IPS-NIHi7 (cell line): ENCODE measurements around the gene METTL23.
A peak's percentile ranks its signal among the peaks of the same experiment; 100 is the strongest.
"Not testable (repeated sequence)": the region's sequence is repeated elsewhere in the genome, so short reads cannot be mapped to it uniquely, and the experiment has no call there.

Experiments used
- DNase-seq: peaks from one replicate; pipeline ENCODE4 v3.0.0; 2012; ENCODE audit warnings: mixed read lengths; ENCODE audit errors: extremely low spot score

The METTL23 gene

DNA sequence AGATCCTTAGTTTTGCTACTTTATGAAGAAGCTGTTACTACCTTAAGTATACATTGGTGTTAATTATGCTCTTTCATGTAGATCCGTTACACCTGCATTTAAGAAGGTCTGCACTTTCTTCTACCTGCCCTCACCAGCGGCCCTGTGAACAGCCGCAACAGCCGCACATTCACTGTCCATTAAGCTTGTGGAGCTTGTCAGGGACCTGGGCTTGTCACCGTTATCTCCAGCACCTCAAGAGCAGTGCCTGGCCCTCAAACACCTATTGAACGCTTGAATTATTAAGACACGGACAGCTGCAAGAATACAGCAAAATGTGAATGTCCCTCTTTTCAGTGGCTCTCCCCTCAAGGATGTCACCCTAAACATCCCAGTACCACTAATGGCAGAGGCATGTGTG, 12.9 kb upstream of the METTL23 start:
- DNase-seq, result no peak

DNA sequence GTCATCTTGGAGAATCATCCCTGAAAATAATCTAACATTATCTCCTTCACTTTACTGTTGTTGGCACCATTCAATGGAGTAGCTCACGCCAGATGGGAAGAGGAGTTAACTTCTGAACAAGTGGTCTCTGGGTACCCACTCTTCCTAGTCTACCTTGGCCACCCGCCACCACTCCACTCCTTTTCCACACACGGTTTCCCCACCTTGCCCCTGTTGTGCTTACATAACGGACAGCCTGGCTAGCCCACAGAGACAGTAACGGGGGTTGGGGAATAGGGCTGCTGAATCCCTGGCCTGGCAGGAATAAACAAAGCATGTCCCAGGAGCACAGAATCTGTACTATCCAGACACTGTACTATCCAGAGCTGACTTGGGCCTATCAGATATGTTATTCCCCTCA, 12.3 kb upstream of the METTL23 start:
- no peak for DNase-seq

DNA sequence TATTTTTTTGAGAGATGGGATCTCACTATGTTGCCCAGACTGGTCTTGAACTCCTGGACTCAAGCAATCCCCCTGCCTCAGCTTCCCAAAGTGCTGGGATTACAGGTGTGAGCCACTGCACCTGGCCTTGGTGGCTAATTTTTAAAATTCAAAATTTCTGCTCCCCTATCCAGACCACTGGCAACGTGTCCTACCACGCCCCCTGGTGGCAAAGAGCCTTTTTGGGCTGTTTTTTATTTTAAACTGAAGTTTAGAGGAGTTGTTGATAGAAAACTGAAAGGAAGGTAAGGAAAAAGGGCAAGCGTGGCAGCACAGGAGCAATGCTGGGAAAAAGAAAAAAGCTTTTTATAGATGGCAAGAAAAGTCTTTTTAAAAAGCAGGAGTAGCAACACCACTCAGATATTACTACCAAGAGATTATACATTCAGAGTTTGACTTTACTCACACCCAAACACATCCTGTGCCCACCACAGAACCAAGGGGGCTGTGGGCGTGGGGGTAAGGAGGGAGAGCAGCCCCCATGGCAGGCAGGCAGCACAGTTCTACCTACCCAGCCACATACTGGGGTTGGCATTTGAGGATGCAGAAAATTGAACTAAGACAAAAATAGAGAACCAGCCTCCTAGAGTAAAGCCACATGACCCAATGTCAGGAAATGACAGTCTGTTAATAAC, 11.7 kb upstream of the METTL23 start:
- DNase-seq, result peak; percentile 46

DNA sequence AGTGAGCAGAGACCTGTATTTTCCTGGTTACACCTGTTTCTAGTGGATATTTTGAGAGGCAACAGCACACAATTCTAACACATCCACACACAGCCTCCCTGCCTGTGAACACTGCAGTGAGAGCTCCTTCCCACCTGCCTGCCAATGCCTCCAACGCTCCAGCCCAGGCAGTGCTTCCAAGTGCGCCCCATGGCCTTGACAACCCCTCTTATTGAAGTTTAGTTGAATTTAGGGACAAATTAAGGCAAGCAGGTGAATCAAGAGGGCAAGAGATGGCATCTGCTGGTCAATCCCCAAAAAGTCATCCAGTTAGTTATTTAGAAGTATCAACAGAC, 11.2 kb upstream of the METTL23 start:
- no peak for DNase-seq

DNA sequence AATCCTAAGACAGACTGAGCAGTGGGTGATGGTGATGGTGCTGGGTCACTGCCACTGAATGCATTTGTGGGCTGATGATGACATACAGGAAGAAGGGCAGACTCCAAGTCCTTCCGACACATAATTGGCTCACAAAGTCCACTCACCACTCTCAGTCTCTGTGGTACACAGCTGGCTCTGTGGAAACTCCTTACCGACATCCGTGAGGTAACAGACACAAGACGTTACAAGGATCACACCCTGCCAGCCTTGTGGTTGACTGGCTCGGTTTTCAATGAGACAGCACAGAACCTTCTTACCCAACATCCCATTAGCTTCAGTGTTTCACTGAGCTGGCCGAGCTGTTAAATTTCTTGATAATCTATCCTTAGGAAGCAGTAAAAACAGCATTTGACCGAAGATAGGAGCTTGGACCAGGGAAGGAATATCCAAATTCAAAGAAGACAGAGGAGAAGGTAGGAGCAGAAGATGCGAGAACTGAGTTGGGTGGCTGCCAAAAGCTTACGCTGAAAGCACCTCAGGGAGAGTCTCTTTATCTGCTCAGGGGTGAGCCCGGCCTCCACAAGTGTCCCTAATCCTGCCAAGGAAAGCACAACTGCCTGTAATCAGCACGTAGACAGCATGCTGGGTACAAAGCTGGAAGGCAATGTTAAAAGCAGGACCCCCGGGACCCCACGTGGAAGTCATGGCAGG, 10.3 kb upstream of the METTL23 start:
- DNase-seq, result no peak

DNA sequence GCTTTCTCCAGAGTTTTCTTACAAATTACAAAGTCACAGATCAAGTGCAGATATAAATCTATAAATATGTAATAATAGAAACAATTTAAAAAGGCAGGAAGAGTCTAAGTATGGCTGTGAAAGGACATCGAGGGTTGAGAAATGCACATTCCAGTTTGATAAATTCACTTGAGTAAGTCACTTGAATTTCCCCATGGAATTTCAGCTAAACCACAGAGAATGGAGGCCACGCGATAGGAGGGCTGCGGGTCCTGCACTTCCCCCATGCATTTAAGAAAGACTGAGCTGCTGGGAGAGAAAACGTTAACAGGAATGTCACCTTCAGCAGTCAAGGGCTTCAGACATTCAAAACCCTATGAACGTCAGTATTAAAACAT, 9.8 kb upstream of the METTL23 start:
- no peak for DNase-seq

DNA sequence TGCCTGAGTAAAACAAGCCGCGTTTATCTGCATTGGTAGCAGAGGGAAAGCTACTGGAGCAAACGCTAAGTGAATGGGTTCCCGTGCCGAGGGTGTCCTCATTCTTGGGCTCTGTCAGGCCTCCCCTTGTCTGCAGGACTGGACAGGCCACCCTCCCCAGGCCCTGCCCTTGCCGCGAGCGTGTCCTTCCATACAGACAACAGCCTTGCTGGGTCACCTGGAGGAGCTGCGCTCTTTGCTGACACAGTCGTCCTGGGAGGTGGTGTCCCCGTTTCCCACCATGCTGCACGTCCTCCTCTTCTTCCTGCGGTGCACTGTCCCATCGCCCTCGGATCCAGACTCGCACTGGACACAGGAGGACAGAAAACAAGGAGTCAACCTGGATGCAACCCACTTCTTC, 8.1 kb upstream of the METTL23 start:
- DNase-seq, result no peak

DNA sequence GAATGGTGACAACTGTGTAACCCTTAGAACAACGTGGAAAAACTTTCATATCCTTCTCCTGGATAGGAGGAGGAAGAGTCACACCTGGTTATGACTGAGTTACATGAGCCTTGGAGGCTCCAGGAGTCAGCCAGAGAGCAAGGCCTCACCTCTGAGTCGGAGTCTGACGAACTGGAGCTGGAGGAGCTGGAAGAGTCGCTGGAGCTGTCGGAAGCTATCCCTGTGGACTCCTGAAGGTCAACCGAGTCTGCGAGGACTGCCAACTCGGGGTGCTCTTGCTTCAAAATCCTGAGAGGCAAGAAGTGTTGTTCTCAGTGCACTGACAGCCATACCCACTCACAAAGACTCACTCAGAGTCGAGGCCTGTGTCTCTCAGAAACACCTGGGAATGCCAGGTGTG, 6.4 kb upstream of the METTL23 start:
- DNase-seq, result no peak

DNA sequence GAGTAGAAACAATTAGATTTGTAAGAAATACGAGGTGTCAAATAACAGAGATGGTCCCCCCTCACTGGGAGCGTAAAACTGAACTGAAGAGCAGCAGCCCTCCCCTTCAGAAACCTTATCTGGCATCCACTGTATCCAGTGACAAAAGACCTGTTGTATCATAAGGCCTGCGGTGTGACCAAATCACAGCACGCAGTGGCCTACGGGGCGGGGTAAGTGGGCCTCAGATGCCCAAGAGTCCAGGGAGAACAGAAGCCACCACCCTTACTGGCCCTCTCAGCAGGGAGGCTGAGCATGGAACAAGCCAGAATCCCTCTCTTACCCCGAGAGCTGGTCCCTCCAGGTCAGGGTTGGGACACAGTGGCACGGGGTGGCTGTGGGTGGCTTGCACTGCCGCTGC, 5.7 kb upstream of the METTL23 start:
- DNase-seq, result no peak

DNA sequence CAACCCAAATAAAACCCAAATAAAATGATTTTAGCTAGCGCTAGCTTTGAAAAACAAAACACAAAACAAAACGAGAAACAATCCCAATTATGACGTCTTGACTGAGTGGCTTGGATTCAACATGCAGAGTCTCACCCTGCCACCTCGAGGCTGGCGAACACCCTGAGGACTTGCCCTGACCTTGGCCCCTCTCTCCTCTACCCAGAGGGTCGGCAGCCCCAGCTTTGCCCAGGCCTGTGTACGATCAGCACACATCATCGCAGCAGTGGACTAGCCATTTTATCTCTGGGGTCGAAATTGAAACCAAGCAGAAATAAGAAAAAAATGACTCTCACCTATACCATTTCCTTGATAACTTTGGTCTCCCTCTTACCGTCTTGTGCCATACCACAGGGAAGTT, 5.2 kb upstream of the METTL23 start:
- no peak for DNase-seq

DNA sequence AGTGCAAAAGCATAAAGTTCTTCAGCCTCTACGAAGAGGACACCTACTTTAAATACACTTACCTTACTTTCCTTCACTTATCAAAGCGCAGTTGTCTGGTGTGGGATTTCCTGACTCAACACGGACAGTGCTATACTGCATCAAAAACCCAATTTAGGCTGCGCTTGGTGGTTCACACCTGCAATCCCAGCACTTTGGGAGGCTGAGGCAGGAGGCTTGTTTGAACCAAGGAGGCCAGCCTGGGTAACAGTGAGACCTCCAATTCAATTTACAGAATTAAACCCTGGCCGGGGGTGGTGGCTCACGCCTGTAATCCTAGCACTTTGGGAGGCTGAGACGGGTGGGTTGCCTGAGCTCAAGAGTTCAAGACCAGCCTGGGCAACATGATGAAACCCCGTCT, 4.4 kb upstream of the METTL23 start:
- DNase-seq, result no peak

DNA sequence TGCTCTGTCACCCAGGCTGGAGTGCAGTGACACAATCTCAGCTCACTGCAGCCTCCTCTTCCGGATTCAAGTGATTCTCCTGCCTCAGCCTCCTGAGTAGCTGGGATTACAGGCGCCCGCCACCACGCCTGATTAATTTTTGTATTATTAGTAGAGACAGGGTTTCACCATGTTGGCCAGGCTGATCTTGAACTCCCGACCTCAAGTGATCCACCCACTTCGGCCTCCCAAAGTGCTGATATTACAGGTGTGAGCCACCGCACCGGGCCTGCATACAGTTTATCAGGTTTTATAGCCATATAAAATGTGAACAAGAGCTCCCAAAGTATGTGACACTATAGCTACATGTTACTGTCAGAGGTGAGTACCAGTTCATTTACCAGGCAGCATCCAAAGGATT, 3.7 kb upstream of the METTL23 start:
- DNase-seq, result not testable (repeated sequence)

DNA sequence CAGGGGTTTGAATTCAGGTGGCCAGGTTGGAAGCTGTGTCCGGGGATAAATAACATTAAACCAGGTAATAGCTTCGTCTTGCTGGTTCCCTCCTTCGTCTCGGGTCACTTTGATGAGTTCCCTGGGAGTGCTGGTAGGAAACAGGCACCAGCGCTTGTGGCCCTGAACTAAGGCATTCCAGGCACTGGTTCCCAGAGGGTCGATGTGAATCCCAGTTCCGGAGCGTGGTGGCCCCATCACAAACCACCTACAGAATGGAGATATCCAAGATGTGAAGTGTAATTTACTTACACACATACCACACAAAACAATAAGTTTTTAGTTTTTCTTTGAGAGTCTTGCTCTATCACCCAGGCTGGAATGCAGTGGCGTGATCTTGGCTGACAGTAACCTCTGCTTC, 2.8 kb upstream of the METTL23 start:
- no peak for DNase-seq

DNA sequence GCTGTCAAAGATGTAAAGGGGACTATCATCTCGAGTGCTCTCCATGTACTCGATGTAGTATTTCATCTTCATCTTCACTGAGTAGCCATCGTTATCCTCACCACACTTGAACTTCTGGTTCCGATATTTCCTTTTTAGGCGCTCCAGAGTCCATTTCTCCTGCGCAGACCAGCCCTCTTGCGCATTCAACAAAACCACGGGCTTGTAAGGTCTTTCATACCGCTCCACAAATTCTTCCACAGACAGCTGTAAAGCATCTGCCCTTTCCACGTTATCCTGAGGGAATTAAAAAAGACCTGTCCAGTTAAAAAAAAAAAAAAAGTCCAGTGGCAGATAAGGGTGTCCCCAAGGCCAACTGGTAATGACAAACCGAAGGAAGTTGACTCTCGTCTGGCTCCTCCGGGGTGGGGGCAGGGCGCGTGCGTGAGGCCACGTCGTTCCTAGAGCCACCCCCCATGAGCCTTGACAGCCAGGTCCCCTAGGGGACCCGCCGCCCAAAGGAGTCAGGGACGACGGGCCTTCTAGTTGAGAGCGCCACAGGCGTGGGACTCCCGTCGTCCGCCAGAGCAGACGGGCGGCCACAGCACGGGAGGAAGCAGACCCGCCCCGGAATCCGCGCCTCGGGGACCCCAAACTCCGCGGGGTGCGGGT, 934 bp upstream of the METTL23 start:
- DNase-seq, result peak; percentile 21

DNA sequence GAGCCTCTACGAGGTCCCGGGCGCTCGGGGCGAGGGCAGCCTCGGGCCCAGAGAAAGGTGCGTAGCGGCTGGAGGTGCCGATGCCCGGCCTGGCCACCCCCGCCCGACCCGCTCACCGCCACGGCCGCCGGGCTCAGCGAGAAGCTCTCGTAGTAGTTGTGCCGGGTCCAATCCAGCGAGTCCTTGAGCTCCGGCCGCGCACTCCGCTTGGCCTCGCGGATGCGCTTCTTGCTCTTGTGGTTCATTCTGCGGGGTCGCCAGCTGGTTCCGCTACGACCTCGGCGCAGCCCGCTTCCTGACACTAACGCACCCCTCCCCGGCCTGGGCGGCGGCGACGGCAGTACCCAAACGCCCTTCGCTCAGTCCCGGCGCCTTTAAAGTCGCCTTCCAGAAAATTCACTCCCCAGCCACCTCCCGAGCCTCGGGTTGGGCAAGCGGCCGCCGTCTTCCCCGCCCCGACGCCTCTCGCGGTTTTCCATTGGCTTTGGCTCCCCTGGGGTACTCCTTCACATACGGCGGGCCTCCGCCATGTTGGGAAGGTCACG, 336 bp upstream of the METTL23 start, which contains the start of gene JMJD6:
TSS of gene JMJD6 (minus strand) at position 376 of the 545 bp plus-strand sequence. CDS start at position 245, 131 bp downstream.
- DNase-seq, result peak; percentile 93

DNA sequence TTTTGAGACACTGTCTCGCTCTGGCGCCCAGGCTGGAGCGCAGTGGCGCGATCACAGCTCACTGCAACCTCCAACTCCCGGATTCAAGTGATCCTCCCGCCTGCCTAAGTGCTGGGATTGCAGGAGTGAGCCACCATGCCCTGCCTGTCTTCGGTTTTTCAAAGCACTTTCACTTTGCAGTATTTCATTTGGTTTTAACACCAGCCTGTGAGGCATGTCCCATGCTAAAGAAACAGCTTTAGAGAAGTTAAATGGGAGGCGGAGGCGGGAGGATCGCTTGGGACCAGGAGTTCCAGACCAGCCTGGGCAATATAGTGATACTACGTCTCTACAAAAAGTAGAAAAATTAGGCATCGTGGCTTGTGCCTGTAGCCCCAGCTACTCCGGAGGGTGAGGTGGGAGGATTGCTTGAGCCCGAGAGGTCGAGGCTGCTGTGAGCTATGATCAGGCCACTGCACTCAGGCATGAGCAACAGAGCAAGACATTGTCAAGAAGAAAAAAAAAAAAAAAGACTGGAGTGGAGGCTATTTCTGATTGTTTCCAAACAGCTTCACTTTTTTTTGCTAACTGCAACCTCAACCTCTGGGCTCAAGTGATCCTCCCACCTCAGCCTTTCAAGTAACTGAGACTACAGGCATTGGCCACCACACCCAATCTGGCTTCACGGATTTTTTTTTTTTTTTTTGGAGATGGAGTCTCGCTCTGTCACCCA, 1.3 kb downstream of the METTL23 start:
- DNase-seq, result no peak

DNA sequence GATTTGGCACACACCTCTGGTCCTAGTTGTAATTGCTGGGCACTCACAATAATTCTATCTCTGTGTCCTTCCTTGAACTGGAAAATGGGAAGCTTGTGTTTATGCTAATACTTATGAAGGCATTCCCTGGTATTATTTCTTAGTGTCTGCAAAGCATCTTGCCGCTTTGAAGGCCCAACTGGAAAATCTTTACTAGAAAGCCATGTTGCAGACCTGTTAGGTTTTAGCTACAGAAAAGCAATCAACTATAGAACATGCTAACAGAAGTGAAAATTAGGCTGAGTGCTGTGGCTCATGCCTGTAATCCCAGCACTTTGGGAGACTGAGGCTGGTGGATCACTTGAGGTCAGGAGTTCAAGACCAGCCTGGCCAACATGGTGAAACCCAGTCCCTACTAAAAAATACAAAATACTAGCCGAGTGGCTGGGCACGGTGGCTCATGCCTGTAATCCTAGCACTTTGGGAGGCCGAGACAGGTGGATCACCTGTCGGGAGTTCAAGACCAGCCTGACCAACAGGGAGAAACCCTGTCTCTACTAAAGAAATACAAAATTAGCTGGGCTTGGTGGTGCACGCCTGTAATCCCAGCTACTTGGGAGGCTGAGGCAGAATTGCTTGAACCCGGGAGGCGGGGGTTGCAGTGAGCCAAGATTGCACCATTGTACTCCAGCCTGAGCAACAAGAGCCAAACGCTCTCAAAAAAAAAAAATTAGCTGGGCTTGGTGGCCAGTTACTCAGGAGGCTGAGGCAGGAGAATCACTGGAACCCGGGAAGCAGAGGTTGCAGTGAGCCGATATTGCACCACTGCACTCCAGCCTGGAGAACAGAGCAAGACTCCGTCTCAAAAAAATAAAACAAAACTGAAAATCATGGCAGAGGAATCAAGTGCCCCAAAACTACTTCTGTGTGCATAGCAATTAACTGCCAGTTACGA, 5.4 kb downstream of the METTL23 start:
- DNase-seq, result not testable (repeated sequence)

DNA sequence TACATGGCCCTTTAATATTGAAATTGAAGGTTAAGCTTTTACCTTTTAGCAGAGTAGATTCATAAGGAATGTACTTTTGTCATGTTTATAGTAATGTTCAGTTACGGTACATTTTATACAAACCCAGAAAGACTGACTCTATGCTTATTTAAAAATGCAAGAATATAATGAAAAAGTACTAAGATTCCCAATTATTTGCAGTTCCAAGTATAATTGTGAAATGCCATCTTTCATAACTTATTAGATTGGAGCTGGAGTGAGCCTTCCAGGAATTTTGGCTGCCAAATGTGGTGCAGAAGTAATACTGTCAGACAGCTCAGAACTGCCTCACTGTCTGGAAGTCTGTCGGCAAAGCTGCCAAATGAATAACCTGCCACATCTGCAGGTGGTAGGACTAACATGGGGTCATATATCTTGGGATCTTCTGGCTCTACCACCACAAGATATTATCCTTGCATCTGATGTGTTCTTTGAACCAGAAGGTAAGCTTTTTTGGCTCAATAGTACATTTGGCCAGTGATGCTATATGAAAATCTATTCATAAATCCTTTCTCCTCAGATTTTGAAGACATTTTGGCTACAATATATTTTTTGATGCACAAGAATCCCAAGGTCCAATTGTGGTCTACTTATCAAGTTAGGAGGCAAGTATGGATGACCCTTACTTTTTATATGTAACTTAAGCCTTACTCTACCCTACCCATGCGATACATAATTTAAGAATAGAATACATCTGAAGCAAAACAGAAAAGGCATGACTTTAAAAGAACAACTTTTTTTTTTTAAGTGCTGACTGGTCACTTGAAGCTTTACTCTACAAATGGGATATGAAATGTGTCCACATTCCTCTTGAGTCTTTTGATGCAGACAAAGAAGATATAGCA, 6.3 kb downstream of the METTL23 start:
- no peak for DNase-seq

DNA sequence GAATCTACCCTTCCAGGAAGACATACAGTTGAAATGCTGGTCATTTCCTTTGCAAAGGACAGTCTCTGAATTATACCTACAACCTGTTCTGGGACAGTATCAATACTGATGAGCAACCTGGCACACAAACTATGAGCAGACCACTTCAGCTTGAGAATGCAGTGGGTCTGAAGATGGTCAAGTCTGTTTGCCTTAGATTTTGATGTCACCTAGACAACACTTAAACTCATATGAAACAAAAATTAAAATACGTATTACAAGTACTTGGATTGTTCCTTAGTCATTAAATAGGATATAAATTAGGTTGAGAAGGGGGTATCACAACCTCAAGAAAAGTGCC, 6.9 kb downstream of the METTL23 start:
- DNase-seq, result no peak
